ENCODE measurements around the gene KDM4C.

Gene KDM4C

GRCh38 chr9:7115606-7116005 lies 357.8 kb downstream of the KDM4C start:
- DNase-seq = peak; percentile 10

GRCh38 chr9:7117676-7118561 lies 360.1 kb downstream of the KDM4C start:
- DNase-seq = peak; percentile 84

- DNase-seq = peak; percentile 86
Observed at GRCh38 chr9:7118633-7119032, 360.9 kb downstream of the KDM4C start.

GRCh38 chr9:7119612-7120011 lies 361.8 kb downstream of the KDM4C start:
- peak; percentile 32 for DNase-seq

GRCh38 chr9:7121055-7121454 lies 363.3 kb downstream of the KDM4C start:
- DNase-seq = no peak

GRCh38 chr9:7121664-7122063 lies 363.9 kb downstream of the KDM4C start:
- peak; percentile 47 for DNase-seq

GRCh38 chr9:7123743-7124142 lies 366.0 kb downstream of the KDM4C start:
- peak; percentile 52 for DNase-seq

GRCh38 chr9:7125231-7125630 lies 367.5 kb downstream of the KDM4C start:
- DNase-seq = no peak

GRCh38 chr9:7129391-7129790 lies 371.6 kb downstream of the KDM4C start:
- peak; percentile 5 for DNase-seq

GRCh38 chr9:7130266-7130820 lies 372.6 kb downstream of the KDM4C start:
- no peak for DNase-seq

- DNase-seq = no peak
Observed at GRCh38 chr9:7132605-7133004, 374.8 kb downstream of the KDM4C start.

- no peak for DNase-seq
Observed at GRCh38 chr9:7135735-7136134, 378.0 kb downstream of the KDM4C start.

- no peak for DNase-seq
Observed at GRCh38 chr9:7137040-7137439, 379.3 kb downstream of the KDM4C start.

- DNase-seq = no peak
Observed at GRCh38 chr9:7137571-7137970, 379.8 kb downstream of the KDM4C start.

- DNase-seq = no peak
Observed at GRCh38 chr9:7139886-7140285, 382.1 kb downstream of the KDM4C start.

- DNase-seq = no peak
Observed at GRCh38 chr9:7140401-7140800, 382.6 kb downstream of the KDM4C start.

- no peak for DNase-seq
Observed at GRCh38 chr9:7143645-7144200, 385.9 kb downstream of the KDM4C start.

- DNase-seq = no peak
Observed at GRCh38 chr9:7144265-7145046, 386.7 kb downstream of the KDM4C start.

GRCh38 chr9:7145361-7146069 lies 387.7 kb downstream of the KDM4C start:
- no peak for DNase-seq

- no peak for DNase-seq
Observed at GRCh38 chr9:7146582-7146981, 388.8 kb downstream of the KDM4C start.

- DNase-seq = no peak
Observed at GRCh38 chr9:7147121-7148090, 389.6 kb downstream of the KDM4C start.

All from DMS53 (cell line).